Endothelial cell (in vitro differentiated cells): Measurements from ENCODE around the gene XRRA1. TPM values are rescaled to one million over a fixed set of nuclear protein-coding genes. Genes with fewer than 3 reads are reported as not detected.
A peak's percentile ranks its signal among the peaks of the same experiment; 100 is the strongest.

Experiments used
- DNase-seq: peaks from one replicate; pipeline ENCODE4 v3.0.0; 2021; ENCODE audit warnings: low spot score
- H3K27ac Mint-ChIP-seq: one replicate; pipeline ENCODE4 v1.8.0; 2021; ENCODE audit warnings: mixed read lengths, inconsistent platforms; ENCODE audit not compliant: unreplicated experiment
- H3K27me3 Mint-ChIP-seq: one replicate; pipeline ENCODE4 v1.8.0; 2021; ENCODE audit warnings: mild to moderate bottlenecking, moderate library complexity, mixed read lengths, inconsistent platforms; ENCODE audit not compliant: unreplicated experiment
- H3K36me3 Mint-ChIP-seq: one replicate; pipeline ENCODE4 v1.8.0; 2021; ENCODE audit warnings: mild to moderate bottlenecking, low read depth, mixed read lengths, inconsistent platforms; ENCODE audit not compliant: unreplicated experiment
- H3K4me1 Mint-ChIP-seq: one replicate; pipeline ENCODE4 v1.8.0; 2021; ENCODE audit warnings: mild to moderate bottlenecking, mixed read lengths, inconsistent platforms; ENCODE audit not compliant: unreplicated experiment
- H3K4me3 Mint-ChIP-seq: one replicate; pipeline ENCODE4 v1.8.0; 2021; ENCODE audit warnings: mild to moderate bottlenecking, mixed read lengths, inconsistent platforms; ENCODE audit not compliant: unreplicated experiment
- H3K9me3 Mint-ChIP-seq: one replicate; pipeline ENCODE4 v1.8.0; 2021; ENCODE audit warnings: mixed read lengths, inconsistent platforms; ENCODE audit not compliant: unreplicated experiment
- CTCF ChIP-seq: fragments of 200-600 bp; sonication (generic); IDR thresholded peaks from one replicate; pipeline ENCODE4 v1.5.0; 2021; ENCODE audit warnings: antibody characterized with exemption; ENCODE audit not compliant: unreplicated experiment
- total RNA-seq: library from RNA; stranded (reverse); fragmentation: NEBNext Ultra II Directional; extraction: Animal tissue kit (Norgen Biotek cat#: 25700); gene quantifications from one replicate; pipeline ENCODE4 v1.2.1, GENCODE V29; 2021; ENCODE audit not compliant: unreplicated experiment

Gene XRRA1
- total RNA-seq, 1 donor from 2014 or later, result 8.0 TPM

GRCh38 chr11:74933765-74934164 lies 15.1 kb downstream of the XRRA1 start:
- H3K27me3 Mint-ChIP-seq, result no peaks in the 10 kb centered on the region
- no peak for TF ChIP-seq CTCF
- peaks cover 18% of the 10 kb centered on the region for H3K36me3 Mint-ChIP-seq
- H3K4me1 Mint-ChIP-seq, result peaks cover 2% of the 10 kb centered on the region
- no peak overlapping the region for H3K4me3 Mint-ChIP-seq
- H3K9me3 Mint-ChIP-seq, result no peaks in the 10 kb centered on the region
- no peak overlapping the region for H3K27ac Mint-ChIP-seq
- no peak for DNase-seq

GRCh38 chr11:74932797-74933196 lies 16.1 kb downstream of the XRRA1 start:
- Mint-ChIP-seq H3K4me3 (no peak overlapping the region), H3K27me3 (no peaks in the 10 kb centered on the region)

GRCh38 chr11:74932169-74932568 lies 16.7 kb downstream of the XRRA1 start:
- Mint-ChIP-seq H3K4me3 (no peak overlapping the region), H3K27ac (no peak overlapping the region), H3K9me3 (no peaks in the 10 kb centered on the region), H3K4me1 (peaks cover 2% of the 10 kb centered on the region), H3K36me3 (peaks cover 12% of the 10 kb centered on the region), H3K27me3 (no peaks in the 10 kb centered on the region)
- no peak for TF ChIP-seq CTCF
- no peak for DNase-seq

More at GRCh38 chr11:74932797-74933196, 16.1 kb downstream of the XRRA1 start:
- Mint-ChIP-seq H3K9me3 (no peaks in the 10 kb centered on the region), H3K27ac (no peak overlapping the region), H3K36me3 (peaks cover 10% of the 10 kb centered on the region), H3K4me1 (peaks cover 2% of the 10 kb centered on the region)
- DNase-seq, result no peak
- TF ChIP-seq CTCF, result no peak

- Mint-ChIP-seq H3K27ac (no peak overlapping the region), H3K27me3 (no peaks in the 10 kb centered on the region), H3K4me1 (peaks cover 2% of the 10 kb centered on the region), H3K9me3 (no peaks in the 10 kb centered on the region), H3K36me3 (peaks cover 16% of the 10 kb centered on the region), H3K4me3 (no peak overlapping the region)
- peak; percentile 80 for TF ChIP-seq CTCF
- peak; percentile 60 for DNase-seq
These were observed 19.2 kb downstream of the XRRA1 start for GRCh38 chr11:74929431-74930363.

GRCh38 chr11:74927496-74927895 lies 21.4 kb downstream of the XRRA1 start:
- H3K4me1 Mint-ChIP-seq, result peaks cover 2% of the 10 kb centered on the region
- no peak overlapping the region for H3K4me3 Mint-ChIP-seq
- no peaks in the 10 kb centered on the region for H3K27me3 Mint-ChIP-seq
- no peak overlapping the region for H3K27ac Mint-ChIP-seq
- TF ChIP-seq CTCF, result no peak
- no peaks in the 10 kb centered on the region for H3K9me3 Mint-ChIP-seq
- H3K36me3 Mint-ChIP-seq, result peaks cover 11% of the 10 kb centered on the region
- DNase-seq, result no peak
